K562 (cell line): ENCODE data around the gene PFDN2. TPM values are rescaled to one million over a fixed set of nuclear protein-coding genes. Genes with fewer than 3 reads are reported as not detected.

Experiments
- BRCA1 ChIP-seq, 2 experiments: fragments of 450-650 bp in 1 of 2; sonication (generic) in 1 of 2; formaldehyde crosslinking in 1 of 2; IDR thresholded peaks; 2 replicates each; pipeline versions ENCODE4 v1.5.0 to v1.6.1; 2017 to 2020; ENCODE audit warnings: mild to moderate bottlenecking in 1 of 2, missing genetic modification reagents in 1 of 2
- BRD9 ChIP-seq: fragments of 450-650 bp; IDR thresholded peaks from 2 replicates; pipeline ENCODE4 v1.6.1; 2018; ENCODE audit warnings: low read depth; ENCODE audit not compliant: partially characterized antibody
- CHD2 ChIP-seq: IDR thresholded peaks from 2 replicates; pipeline ENCODE4 v1.6.1; 2011; ENCODE audit warnings: low read depth, low read length
- HMGN3 ChIP-seq: IDR thresholded peaks from 2 replicates; pipeline ENCODE4 v1.6.1; 2011; ENCODE audit warnings: borderline replicate concordance, low read depth, mild to moderate bottlenecking, mixed read lengths, low read length; ENCODE audit not compliant: insufficient read length; ENCODE audit errors: extremely low read depth
- HNRNPLL ChIP-seq: fragments of 200-400 bp; formaldehyde crosslinking; IDR thresholded peaks from 2 replicates; pipeline ENCODE4 v1.6.1; 2017; ENCODE audit warnings: low read length, low read depth, mild to moderate bottlenecking; ENCODE audit not compliant: poor library complexity, severe bottlenecking
- HNRNPUL1 ChIP-seq: fragments of 200-400 bp; formaldehyde crosslinking; IDR thresholded peaks from 2 replicates; pipeline ENCODE4 v1.6.1; 2017; ENCODE audit warnings: low read length
- JUN ChIP-seq, 2 experiments: sonication (generic) in 1 of 2; formaldehyde crosslinking in 1 of 2; IDR thresholded peaks; 2 replicates each; pipeline versions ENCODE4 v1.6.1 to v1.8.0; 2012 to 2022; ENCODE audit warnings: borderline replicate concordance in 2 of 2, mild to moderate bottlenecking in 2 of 2, improper control_type of control experiment in 1 of 2, low read depth in 1 of 2, low read length in 1 of 2, missing genetic modification reagents in 1 of 2
- KDM5B ChIP-seq: fragments of 200-600 bp; sonication (generic); IDR thresholded peaks from 2 replicates; pipeline ENCODE4 v1.6.1; 2012; ENCODE audit warnings: low read depth, mild to moderate bottlenecking, moderate library complexity, low read length, control low read depth, inconsistent platforms; ENCODE audit not compliant: insufficient replicate concordance
- MTA2 ChIP-seq: fragments of 450-650 bp; IDR thresholded peaks from 2 replicates; pipeline ENCODE4 v1.6.1; 2016; ENCODE audit warnings: low read depth
- PHB ChIP-seq: fragments of 250-450 bp; sonication (Bioruptor Pico); IDR thresholded peaks from 2 replicates; pipeline ENCODE4 v1.5.0; 2021
- TOE1 ChIP-seq, 2 experiments: fragments of 450-650 bp in 1 of 2; sonication (generic) in 1 of 2; formaldehyde crosslinking in 1 of 2; IDR thresholded peaks; 2 replicates each; pipeline versions ENCODE4 v1.7.1 to v1.8.0; 2016 to 2022; ENCODE audit warnings: borderline replicate concordance in 2 of 2, mild to moderate bottlenecking in 2 of 2, antibody characterized with exemption in 1 of 2, inconsistent platforms in 1 of 2, low read depth in 1 of 2, missing genetic modification reagents in 1 of 2, moderate library complexity in 1 of 2
- TRIM25 ChIP-seq: fragments of 450-650 bp; IDR thresholded peaks from 2 replicates; pipeline ENCODE4 v1.7.0; 2016; ENCODE audit warnings: borderline replicate concordance
- polyA plus RNA-seq, 8 experiments: library from polyadenylated mRNA; depleted of rRNA in 4 of 8; stranded (reverse) in 5 of 8; unstranded in 3 of 8; fragments of >200 nt; fragmentation: Nextera tagmentation in 2 of 8; fragmentation: Illumina TruSeq in 1 of 8; extraction: Ambion mirVana in 2 of 8; extraction: Trizol in 1 of 8; gene quantifications; 2 replicates each; pipeline versions ENCODE4 v1.2.1 to v1.2.3, GENCODE V29; 2011 to 2014; ENCODE audit warnings: inconsistent platforms in 1 of 8, missing spikeins in 1 of 8
- total RNA-seq, 7 experiments: library from RNA; depleted of rRNA in 6 of 7; stranded (reverse); fragments of >200 nt in 6 of 7; fragmentation: Illumina TruSeq in 2 of 7; extraction: Trizol in 2 of 7; gene quantifications; 2 replicates each; pipeline versions ENCODE4 v1.2.1 to v1.2.3, GENCODE V29; 2011 to 2021; ENCODE audit warnings: low replicate concordance in 1 of 7
- TF ChIP-seq, protein P1 (sequence below), 2 experiments: fragments of 450-650 bp; IDR thresholded peaks; 2 replicates each; pipeline ENCODE4 v1.6.1; 2018; ENCODE audit warnings: mild to moderate bottlenecking in 2 of 2, low read depth in 1 of 2; ENCODE audit not compliant: partially characterized antibody in 2 of 2
- TF ChIP-seq, protein P2 (sequence below): fragments of 450-650 bp; conservative IDR thresholded peaks from 2 replicates; pipeline ENCODE4 v1.6.1; 2016; ENCODE audit warnings: missing genetic modification characterization, low read depth, mild to moderate bottlenecking, control low read depth, missing compliant biosample characterization
- TF ChIP-seq, protein P3 (sequence below), 2 experiments: fragments of 450-650 bp; IDR thresholded peaks; 2 replicates each; pipeline ENCODE4 v1.6.1; 2016

The PFDN2 gene
- total and polyA plus RNA-seq, 9 of the 15 experiments (the other 6 are each of a cell fraction or from before 2014, with no cell fraction given) = 50.2 to 361 (median 144) TPM

- peak; percentile 1 for TF ChIP-seq HNRNPLL
- TF ChIP-seq PHB (CRISPR knock-in tag) = no peak
- TF ChIP-seq, protein P1, sequence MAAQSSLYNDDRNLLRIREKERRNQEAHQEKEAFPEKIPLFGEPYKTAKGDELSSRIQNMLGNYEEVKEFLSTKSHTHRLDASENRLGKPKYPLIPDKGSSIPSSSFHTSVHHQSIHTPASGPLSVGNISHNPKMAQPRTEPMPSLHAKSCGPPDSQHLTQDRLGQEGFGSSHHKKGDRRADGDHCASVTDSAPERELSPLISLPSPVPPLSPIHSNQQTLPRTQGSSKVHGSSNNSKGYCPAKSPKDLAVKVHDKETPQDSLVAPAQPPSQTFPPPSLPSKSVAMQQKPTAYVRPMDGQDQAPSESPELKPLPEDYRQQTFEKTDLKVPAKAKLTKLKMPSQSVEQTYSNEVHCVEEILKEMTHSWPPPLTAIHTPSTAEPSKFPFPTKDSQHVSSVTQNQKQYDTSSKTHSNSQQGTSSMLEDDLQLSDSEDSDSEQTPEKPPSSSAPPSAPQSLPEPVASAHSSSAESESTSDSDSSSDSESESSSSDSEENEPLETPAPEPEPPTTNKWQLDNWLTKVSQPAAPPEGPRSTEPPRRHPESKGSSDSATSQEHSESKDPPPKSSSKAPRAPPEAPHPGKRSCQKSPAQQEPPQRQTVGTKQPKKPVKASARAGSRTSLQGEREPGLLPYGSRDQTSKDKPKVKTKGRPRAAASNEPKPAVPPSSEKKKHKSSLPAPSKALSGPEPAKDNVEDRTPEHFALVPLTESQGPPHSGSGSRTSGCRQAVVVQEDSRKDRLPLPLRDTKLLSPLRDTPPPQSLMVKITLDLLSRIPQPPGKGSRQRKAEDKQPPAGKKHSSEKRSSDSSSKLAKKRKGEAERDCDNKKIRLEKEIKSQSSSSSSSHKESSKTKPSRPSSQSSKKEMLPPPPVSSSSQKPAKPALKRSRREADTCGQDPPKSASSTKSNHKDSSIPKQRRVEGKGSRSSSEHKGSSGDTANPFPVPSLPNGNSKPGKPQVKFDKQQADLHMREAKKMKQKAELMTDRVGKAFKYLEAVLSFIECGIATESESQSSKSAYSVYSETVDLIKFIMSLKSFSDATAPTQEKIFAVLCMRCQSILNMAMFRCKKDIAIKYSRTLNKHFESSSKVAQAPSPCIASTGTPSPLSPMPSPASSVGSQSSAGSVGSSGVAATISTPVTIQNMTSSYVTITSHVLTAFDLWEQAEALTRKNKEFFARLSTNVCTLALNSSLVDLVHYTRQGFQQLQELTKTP (IDR thresholded peaks at IDR 0.05; ENCODE audit: low read depth in 1 of 2, partially characterized antibody in 2 of 2) = peak in 1 of 2 experiments; percentile 27
- TF ChIP-seq, protein P2, sequence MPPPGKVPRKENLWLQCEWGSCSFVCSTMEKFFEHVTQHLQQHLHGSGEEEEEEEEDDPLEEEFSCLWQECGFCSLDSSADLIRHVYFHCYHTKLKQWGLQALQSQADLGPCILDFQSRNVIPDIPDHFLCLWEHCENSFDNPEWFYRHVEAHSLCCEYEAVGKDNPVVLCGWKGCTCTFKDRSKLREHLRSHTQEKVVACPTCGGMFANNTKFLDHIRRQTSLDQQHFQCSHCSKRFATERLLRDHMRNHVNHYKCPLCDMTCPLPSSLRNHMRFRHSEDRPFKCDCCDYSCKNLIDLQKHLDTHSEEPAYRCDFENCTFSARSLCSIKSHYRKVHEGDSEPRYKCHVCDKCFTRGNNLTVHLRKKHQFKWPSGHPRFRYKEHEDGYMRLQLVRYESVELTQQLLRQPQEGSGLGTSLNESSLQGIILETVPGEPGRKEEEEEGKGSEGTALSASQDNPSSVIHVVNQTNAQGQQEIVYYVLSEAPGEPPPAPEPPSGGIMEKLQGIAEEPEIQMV (tag) = no peak
- TF ChIP-seq BRD9 = peak; percentile 5
- 0 out of 2 replicates have a peak, but pooled peaks have one; percentile 25 for TF ChIP-seq CHD2
- TF ChIP-seq HMGN3 = no peak
- TF ChIP-seq, protein P3, sequence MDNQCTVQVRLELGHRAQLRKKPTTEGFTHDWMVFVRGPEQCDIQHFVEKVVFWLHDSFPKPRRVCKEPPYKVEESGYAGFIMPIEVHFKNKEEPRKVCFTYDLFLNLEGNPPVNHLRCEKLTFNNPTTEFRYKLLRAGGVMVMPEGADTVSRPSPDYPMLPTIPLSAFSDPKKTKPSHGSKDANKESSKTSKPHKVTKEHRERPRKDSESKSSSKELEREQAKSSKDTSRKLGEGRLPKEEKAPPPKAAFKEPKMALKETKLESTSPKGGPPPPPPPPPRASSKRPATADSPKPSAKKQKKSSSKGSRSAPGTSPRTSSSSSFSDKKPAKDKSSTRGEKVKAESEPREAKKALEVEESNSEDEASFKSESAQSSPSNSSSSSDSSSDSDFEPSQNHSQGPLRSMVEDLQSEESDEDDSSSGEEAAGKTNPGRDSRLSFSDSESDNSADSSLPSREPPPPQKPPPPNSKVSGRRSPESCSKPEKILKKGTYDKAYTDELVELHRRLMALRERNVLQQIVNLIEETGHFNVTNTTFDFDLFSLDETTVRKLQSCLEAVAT (IDR thresholded peaks at IDR 0.05) = no peak
- TF ChIP-seq HNRNPUL1 = peak; percentile 14; the same call in 1 of the 2 replicates
- TF ChIP-seq JUN (IDR thresholded peaks at IDR 0.05; ENCODE audit: borderline replicate concordance, low read depth, low read length) = no peak
- no peak for TF ChIP-seq JUN (CRISPR knock-in tag; IDR thresholded peaks at IDR 0.05; ENCODE audit: borderline replicate concordance)
- TF ChIP-seq TRIM25 = 0 out of 2 replicates have a peak, but pooled peaks have one; percentile 55
- TF ChIP-seq MTA2 = 0 out of 2 replicates have a peak, but pooled peaks have one; percentile 2
- TF ChIP-seq TOE1 (IDR thresholded peaks at IDR 0.05; ENCODE audit: borderline replicate concordance) = no peak
- TF ChIP-seq TOE1 (CRISPR knock-in tag; IDR thresholded peaks at IDR 0.05; ENCODE audit: borderline replicate concordance, low read depth) = 0 out of 2 replicates have a peak, but pooled peaks have one; percentile 7
- no peak for TF ChIP-seq BRCA1 (IDR thresholded peaks at IDR 0.05)
- TF ChIP-seq BRCA1 (CRISPR knock-in tag; IDR thresholded peaks at IDR 0.05) = 0 out of 2 replicates have a peak, but pooled peaks have one; percentile 34
- peak; percentile 31 for TF ChIP-seq KDM5B
Measured at GRCh38 chr1:161133220-161133740, 15.4 kb upstream of the PFDN2 start (continued).
